SKM-1 (cell line): ENCODE results near the gene ELL2.
"Not testable (repeated sequence)": the region's sequence is repeated elsewhere in the genome, so short reads cannot be mapped to it uniquely, and the experiment has no call there.

ENCODE experiments used
- DNase-seq: peaks from one replicate; lab custom pipeline; 2025; ENCODE audit not compliant: unreplicated experiment; lab: John Stamatoyannopoulos, UW

ELL2 gene

GRCh38 chr5:95909738-95910137, 51.9 kb downstream of the ELL2 start:
- DNase-seq, result no peak

DNA sequence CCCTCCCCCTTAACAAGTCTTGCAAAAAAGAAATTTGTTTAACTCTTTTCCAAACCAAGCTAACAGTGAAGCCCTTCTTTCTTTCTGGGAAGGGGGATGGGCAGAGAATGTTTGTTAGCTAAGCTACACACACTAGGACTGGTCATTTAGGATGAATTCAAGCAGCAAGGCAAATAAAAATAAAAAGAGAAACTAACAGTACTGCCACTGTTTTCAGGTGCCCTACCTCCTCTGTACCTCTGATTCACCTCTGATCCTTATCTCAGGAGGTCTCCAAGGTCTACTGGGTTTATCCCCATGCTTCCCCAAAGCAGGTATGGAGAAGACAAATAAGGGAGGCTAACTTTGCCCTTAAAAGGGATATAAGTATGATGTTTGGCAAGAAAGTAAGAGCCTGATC, 52.9 kb downstream of the ELL2 start:
- DNase-seq, result no peak

- DNase-seq, result no peak
These were observed 53.6 kb downstream of the ELL2 start for GRCh38 chr5:95907740-95908706.

GRCh38 chr5:95907067-95907705, 54.5 kb downstream of the ELL2 start:
- DNase-seq, result no peak

DNA sequence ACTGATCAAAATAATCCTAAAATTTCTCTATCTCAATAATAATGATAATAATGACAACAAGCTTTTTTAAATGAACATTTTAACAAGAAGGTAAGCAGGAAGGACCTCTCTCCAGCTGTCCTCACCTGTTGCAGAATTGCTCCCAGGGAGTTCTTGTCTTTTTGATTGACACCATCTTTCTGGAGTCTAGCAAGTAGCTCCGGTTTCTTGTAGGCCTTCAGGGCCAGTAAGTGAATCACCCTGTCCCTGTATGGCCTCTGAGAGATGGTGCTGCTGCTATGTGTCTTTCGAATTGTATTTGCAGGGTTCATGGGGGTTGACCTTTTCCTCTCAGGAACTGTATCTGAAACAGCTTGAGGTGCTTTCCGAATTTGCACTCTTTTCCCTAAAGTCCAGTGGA, 55.3 kb downstream of the ELL2 start:
- DNase-seq, result not testable (repeated sequence)

DNA sequence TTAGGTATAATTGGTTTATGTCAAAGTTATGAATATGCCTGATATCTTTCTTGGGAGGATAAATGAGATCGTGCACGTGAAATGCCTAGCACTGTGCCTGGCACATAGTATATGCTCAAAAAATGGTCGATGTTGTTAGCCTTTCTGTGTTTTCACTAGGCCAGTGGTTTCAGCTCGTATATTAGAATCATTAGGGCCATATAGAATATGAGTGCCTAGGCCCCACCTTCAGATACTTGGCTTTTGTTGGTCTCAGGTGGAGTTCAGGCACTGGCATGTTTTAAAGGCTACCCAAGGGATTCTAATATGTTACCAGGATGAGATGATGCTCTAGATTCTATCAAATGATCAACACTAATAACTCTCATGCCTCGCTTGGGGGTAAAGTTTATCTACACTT, 56.8 kb downstream of the ELL2 start:
- DNase-seq, result no peak

DNA sequence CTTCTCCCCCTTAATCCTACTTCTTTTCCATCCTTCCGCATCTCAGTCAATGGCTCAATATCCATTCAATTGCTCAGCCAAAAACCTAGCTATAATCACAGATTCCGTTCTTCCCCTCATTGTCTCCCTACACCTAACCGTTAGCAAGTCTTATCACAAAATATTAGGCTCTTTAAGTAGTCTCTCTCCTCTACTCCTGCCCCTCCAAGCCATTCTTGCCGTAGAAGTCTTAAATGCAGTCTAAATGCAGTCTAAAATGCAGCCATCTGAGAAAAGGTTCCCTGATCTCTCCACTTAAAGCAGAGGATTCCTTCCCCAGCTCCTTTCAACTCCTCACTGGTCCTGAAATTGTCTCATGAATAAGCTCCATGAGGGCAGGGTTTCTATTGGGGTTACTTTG, 57.8 kb downstream of the ELL2 start:
- no peak for DNase-seq

DNA sequence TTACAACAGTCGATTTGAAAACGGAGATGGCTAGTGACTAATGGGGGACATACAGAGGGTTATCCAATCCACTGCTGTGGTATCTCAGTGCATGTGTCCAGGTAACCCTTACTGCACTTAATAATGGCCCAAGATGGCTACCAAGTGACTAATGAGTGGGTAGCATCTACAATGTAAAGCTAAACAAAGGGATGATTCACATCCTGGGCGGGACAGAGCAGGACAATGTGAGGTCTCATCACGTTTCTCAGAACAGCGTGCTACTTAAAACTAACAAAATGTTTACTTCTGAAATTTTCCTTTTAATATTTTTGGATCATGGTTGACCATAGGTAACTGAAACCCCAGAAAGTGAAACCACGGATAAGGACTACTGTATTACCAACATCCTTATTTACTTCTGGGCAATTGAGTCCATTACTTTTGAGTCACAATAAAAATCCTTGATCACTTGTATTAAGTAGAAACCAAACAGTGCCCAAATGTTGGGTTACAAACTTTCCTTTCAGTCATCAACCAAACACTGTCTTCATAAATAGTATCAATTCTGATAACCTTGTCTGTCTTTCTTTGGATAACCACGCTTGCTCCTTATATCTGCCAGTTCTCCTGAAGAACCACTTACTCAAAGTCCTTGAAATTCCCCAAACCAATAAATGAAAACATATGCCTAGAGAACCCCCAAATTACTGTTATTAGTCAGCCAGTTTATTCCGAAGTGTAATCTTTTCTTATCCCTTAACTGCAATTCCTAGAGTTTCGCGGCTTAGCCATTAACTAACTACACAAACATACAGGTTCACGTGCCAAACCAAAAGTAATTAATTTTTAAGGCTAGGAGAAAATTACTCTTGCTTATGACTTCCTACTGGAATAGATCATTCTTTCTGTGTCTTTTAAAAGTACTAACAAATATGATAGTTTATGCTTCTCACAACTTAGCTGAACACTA, 59.7 kb downstream of the ELL2 start:
- no peak for DNase-seq

- no peak for DNase-seq
These were observed 61.2 kb downstream of the ELL2 start for GRCh38 chr5:95900383-95900958.

GRCh38 chr5:95899829-95900228, 61.8 kb downstream of the ELL2 start:
- no peak for DNase-seq

DNA sequence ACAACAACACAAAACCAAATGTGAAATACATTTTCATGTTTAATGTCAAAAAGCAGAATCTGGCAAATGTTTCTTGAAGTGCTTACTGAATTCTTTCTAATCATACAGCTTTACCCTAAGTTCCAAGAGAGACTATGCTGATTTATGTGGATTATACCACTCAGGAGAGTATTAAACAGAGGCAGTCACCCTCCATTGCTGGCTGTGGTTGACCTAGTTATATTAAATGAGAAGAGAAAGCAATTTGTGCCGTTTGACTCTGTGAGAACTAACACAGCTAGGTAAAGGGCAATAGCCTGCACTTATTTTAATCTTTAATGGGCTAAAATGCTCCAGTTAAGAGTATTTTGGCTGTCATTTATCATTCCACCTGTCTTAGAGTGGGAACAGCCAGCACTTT, 62.6 kb downstream of the ELL2 start:
- DNase-seq, result no peak

- DNase-seq, result no peak
These were observed 65.9 kb downstream of the ELL2 start for GRCh38 chr5:95895771-95896170.

DNA sequence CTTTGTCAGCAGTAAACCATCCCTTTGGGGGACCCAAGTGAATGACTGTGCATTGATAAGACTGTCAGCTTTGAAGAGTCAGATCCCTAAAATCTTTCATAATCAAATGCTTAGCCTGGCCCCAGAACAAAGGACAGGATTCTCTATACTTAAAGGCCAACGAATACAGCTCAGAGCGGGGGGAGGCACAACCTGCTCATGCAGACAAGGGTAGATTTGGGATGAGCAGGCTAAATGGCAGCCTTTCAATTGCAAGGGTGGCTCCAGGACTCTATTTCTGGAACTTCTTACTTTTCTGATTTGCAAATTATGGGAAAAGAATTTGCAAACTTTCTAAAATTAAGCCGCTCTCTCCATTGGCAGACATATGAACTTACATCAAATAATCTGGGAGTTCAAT, 66.4 kb downstream of the ELL2 start:
- no peak for DNase-seq

DNA sequence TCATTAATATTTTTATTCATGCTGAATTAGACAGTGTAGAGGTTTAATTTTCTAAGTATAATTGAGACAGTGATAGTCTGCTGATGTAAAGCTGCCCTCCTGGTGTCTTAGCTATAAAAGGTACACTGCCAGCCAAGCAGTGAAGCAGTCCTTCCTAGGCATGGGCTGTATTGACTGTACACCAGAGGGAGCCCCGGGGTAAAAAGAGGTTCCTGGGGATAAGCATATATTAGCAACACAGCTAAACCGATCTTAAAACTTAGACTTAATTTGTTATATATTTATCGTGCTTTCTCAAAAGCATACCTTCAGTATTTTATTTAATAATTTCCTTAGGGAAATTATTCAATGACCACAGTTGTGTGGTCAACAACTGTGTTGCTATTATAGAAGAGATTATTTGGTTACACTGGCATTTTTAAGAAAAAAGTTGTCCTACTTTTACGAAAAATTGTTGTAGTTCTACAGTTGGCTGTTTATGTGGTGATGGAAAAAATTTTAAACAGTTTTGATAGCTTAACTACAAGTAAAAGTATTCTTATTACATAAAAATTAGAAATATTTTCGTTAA, 68.8 kb downstream of the ELL2 start:
- DNase-seq, result peak; percentile 55

GRCh38 chr5:95891499-95891898, 70.2 kb downstream of the ELL2 start:
- DNase-seq, result no peak

DNA sequence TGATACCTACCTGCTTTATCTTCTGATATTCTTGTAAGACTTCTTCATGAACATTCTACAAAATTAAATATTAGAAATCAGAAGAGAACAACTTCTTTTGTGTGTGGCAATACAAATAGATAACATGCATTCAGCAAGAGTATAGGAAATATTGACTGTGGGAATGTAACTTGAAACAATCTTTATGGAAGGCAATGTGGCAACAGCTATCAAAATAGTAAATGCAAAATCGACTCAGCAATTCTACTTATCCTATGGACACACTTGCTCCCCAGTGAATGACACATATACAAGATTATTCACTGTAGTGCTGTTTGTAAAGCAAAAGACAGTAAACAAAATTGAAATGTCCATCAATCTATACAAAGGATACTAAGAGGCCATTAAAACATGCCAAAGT, 72.6 kb downstream of the ELL2 start:
- DNase-seq, result no peak

DNA sequence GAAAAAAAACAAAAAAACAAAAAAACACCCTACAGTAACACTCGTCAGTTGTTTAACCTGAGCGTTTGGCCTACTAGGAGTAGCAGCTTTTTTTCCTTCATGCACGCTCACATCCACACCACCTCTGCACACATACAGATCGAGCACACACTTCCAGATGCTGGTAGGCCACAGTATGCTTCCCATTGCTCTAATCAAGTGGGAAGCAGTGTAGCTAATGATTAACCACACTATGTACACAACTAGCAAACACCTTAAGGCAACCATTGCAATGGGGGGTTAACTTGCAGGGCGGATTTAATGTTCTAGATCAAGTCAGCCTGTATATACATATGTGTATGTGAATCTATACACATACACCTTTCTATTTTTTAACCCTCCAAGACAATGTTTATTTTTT, 73.7 kb downstream of the ELL2 start:
- no peak for DNase-seq

DNA sequence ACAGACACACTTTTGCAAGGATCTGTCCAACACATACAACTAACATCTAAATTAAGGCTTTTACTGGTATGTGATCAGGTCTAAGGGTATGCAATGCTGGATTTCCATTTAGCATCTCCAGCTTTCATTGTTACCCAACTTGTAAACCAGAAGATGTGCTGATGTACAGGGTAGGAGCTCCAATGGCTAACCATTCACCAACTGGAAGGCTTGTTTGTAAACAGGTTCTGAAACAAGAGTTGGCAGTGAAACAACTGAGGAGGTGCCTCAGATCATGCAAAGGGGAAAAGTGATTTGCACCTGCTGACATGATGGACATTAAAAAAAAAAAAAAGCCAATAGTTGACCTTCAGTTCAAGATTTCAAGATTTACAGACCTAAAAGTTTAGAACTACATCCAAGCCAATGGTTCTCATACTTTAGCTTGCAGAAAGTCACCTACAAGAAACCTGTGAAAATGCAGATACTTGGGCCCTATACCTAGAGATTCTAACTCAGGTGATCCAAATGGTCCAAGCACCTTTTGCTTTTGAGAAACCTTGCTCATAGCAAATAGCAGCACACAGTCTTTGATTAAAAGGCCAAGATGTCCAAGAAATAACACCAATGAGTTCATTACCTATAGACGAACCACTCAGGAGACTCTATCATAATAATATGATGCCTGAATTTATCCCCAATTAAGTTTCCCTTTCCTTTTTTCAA, 75.2 kb downstream of the ELL2 start:
- DNase-seq, result no peak

DNA sequence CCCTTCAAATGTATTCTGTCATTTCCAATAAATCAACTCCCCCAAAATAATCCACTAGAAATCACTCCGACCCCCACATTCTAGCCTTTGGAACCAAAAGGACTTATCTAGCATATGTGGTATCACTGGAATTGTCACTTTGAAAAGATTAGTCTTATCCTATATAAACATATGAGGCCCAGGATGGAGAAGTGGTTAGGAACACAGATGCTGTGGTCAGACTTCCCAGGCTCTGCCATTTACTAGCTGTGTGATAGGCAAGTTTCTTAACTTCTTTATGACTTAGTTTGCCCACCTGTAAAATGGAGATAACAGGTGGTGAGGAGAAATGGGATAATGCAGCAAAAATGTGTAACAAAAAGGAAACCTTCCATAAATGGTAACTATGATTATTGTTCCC, 77.1 kb downstream of the ELL2 start:
- DNase-seq, result no peak

GRCh38 chr5:95884017-95884325, 77.7 kb downstream of the ELL2 start:
- no peak for DNase-seq
